K562 (cell line): ENCODE data around the gene MRPL11. TPM values are rescaled to one million over a fixed set of nuclear protein-coding genes. Genes with fewer than 3 reads are reported as not detected.

Source experiments
- ATAC-seq: fragments of 200-7000 bp; cut with Tn5 transposase; 3 replicates; pipeline ENCODE4 v1.9.1; 2020; ENCODE audit warnings: moderate library complexity
- Bru-seq: library from RNA; stranded (reverse); fragments of 400-500 nt; gene quantifications from one replicate; lab custom pipeline; 2021; lab: Mats Ljungman, UMichigan
- BruChase-seq, 2 experiments: library from RNA; stranded (reverse); fragments of 400-500 nt; gene quantifications; one replicate each; lab custom pipeline; 2021; lab: Mats Ljungman, UMichigan
- BruUV-seq: library from RNA; stranded (reverse); fragments of 400-500 nt; replicated peaks from 2 replicates; lab custom pipeline; 2021; lab: Mats Ljungman, UMichigan
- CTCF ChIA-PET: fragments of 300-600 bp; formaldehyde crosslinking; extraction: SDS; loops from one replicate; lab custom pipeline; 2021; ENCODE audit warnings: low intra/inter-chr PET ratio; lab: Yijun Ruan, JAX
- POLR2A ChIA-PET: fragments of 300-600, 350-650 bp; sonication (Branson Sonifier 250); formaldehyde crosslinking; extraction: SDS; loops from one replicate; lab custom pipeline; 2021; ENCODE audit warnings: antibody characterized with exemption, inconsistent platforms; lab: Yijun Ruan, JAX
- DNase-seq, 4 experiments: peaks; one replicate each; pipeline versions ENCODE4 v3.0.0 to v3.0.0-alpha.2; 2011 to 2018; ENCODE audit warnings: low spot score in 3 of 4, mixed read lengths in 3 of 4; ENCODE audit errors: extremely low read depth in 1 of 4
- FAIRE-seq: peaks from 2 replicates; lab custom pipeline; 2011; peaks lifted over from hg19 to GRCh38; lab: Jason Lieb, UNC
- H2AFZ ChIP-seq: 2 replicates; pipeline ENCODE4 v1.6.0; 2011; ENCODE audit warnings: low read depth, low read length, control low read depth, inconsistent platforms
- H3K27ac ChIP-seq: fragments of 200-600 bp; 3 replicates; pipeline ENCODE4 v1.8.0; 2011; ENCODE audit warnings: low read depth, mild to moderate bottlenecking, control low read depth, inconsistent platforms, low read length, moderate library complexity, mixed read lengths; ENCODE audit errors: extremely low read depth
- H3K27me3 ChIP-seq, 2 experiments: fragments of 300-600 bp in 1 of 2; 2 replicates in 1 of 2; 3 replicates in 1 of 2; pipeline versions ENCODE4 v1.6.0 to v1.8.0; 2011; ENCODE audit warnings: inconsistent platforms in 2 of 2, low read length in 2 of 2, mild to moderate bottlenecking in 1 of 2, mixed read lengths in 1 of 2, moderate library complexity in 1 of 2; ENCODE audit not compliant: control insufficient read depth in 2 of 2, insufficient read depth in 2 of 2
- H3K36me3 ChIP-seq: fragments of 300-600 bp; 3 replicates; pipeline ENCODE4 v1.8.0; 2011; ENCODE audit warnings: mild to moderate bottlenecking, low read length, inconsistent platforms; ENCODE audit not compliant: control insufficient read depth, insufficient read depth
- H3K4me1 ChIP-seq, 2 experiments: fragments of 200-600 bp in 1 of 2; replicated peaks in 1 of 2; 2 replicates in 1 of 2; 3 replicates in 1 of 2; pipeline versions ENCODE4 v1.5.1 to v1.8.0; 2011; ENCODE audit warnings: inconsistent platforms in 2 of 2, low read length in 2 of 2, mild to moderate bottlenecking in 1 of 2, mixed read lengths in 1 of 2, moderate library complexity in 1 of 2; ENCODE audit not compliant: control insufficient read depth in 2 of 2, insufficient read depth in 2 of 2
- H3K4me2 ChIP-seq: 2 replicates; pipeline ENCODE4 v1.6.1; 2011; ENCODE audit warnings: low read length, control low read depth, inconsistent platforms, mixed read lengths; ENCODE audit not compliant: insufficient read depth
- H3K4me3 ChIP-seq: fragments of 200-600 bp; sonication (generic), shearing (Covaris generic); 2 replicates; pipeline ENCODE4 v1.5.1; 2016; ENCODE audit warnings: control low read depth, inconsistent platforms
- H3K79me2 ChIP-seq: fragments of 200-600 bp; 3 replicates; pipeline ENCODE4 v1.8.0; 2011; ENCODE audit warnings: low read length, inconsistent platforms; ENCODE audit not compliant: control insufficient read depth, insufficient read depth
- H3K9ac ChIP-seq, 2 experiments: 2 replicates each; pipeline versions ENCODE4 v1.6.0 to v1.6.1; 2011; ENCODE audit warnings: low read depth in 2 of 2, low read length in 2 of 2, control low read depth in 1 of 2, inconsistent platforms in 1 of 2, mild to moderate bottlenecking in 1 of 2, mixed read lengths in 1 of 2; ENCODE audit not compliant: insufficient read depth in 1 of 2
- H3K9me1 ChIP-seq: one replicate; pipeline ENCODE4 v1.6.0; 2011; ENCODE audit warnings: inconsistent platforms, mild to moderate bottlenecking, low read length, moderate library complexity; ENCODE audit not compliant: control insufficient read depth, insufficient read depth
- H3K9me3 ChIP-seq: replicated peaks from 2 replicates; pipeline ENCODE4 v1.5.1; 2011; ENCODE audit warnings: low read depth, low read length, inconsistent platforms; ENCODE audit not compliant: control insufficient read depth, insufficient read depth
- H4K20me1 ChIP-seq: replicated peaks from 2 replicates; pipeline ENCODE4 v1.6.1; 2011; ENCODE audit warnings: low read length, inconsistent platforms, mixed read lengths; ENCODE audit not compliant: control insufficient read depth, insufficient read depth
- BCOR ChIP-seq: fragments of 450-650 bp; IDR thresholded peaks from 2 replicates; pipeline ENCODE4 v1.6.1; 2016
- CHD2 ChIP-seq: IDR thresholded peaks from 2 replicates; pipeline ENCODE4 v1.6.1; 2011; ENCODE audit warnings: low read depth, low read length
- HDAC8 ChIP-seq: fragments of 450-650 bp; IDR thresholded peaks from 2 replicates; pipeline ENCODE4 v1.6.1; 2016; ENCODE audit warnings: mild to moderate bottlenecking, missing genetic modification characterization, moderate library complexity, missing compliant biosample characterization
- LCOR ChIP-seq: sonication (generic); formaldehyde crosslinking; IDR thresholded peaks from 2 replicates; pipeline ENCODE4 v1.8.0; 2022; ENCODE audit warnings: mild to moderate bottlenecking, missing genetic modification reagents
- SIX5 ChIP-seq, 2 experiments: IDR thresholded peaks; 2 replicates each; pipeline ENCODE4 v1.6.1; 2011; ENCODE audit warnings: low read length in 2 of 2, borderline replicate concordance in 1 of 2, low read depth in 1 of 2, mild to moderate bottlenecking in 1 of 2, moderate library complexity in 1 of 2; ENCODE audit not compliant: insufficient read depth in 1 of 2
- ZC3H11A ChIP-seq: IDR thresholded peaks from 2 replicates; pipeline ENCODE4 v1.6.1; 2012; ENCODE audit warnings: low read depth, low read length, improper control_type of control experiment
- ZNF133 ChIP-seq: fragments of 250-450 bp; sonication (Bioruptor Pico); IDR thresholded peaks from 2 replicates; pipeline ENCODE4 v1.4.0; 2020; ENCODE audit warnings: mild to moderate bottlenecking
- ZNF79 ChIP-seq: fragments of 250-450 bp; sonication (Bioruptor Pico); IDR thresholded peaks from 2 replicates; pipeline ENCODE4 v1.4.0; 2020; ENCODE audit warnings: low read depth, mild to moderate bottlenecking, moderate library complexity
- WGBS: fragments of 100-300 bp; shearing (Covaris generic); methylation state at CpG from one replicate; pipeline ENCODE4 v1.1.6; 2016; ENCODE audit warnings: low coverage, mixed read lengths; ENCODE audit not compliant: insufficient coverage; ENCODE audit errors: missing lambda C conversion rate; 5-methylcytosine and 5-hydroxymethylcytosine counted together
- in situ Hi-C: fragments of 300-500 bp; cut with MboI; formaldehyde crosslinking; loops from 4 replicates; pipeline ENCODE4 v1.15.0; 2018; ENCODE audit warnings: inconsistent platforms, mixed read lengths
- intact Hi-C: fragments of 100-400 bp; cut with micrococcal nuclease; formaldehyde crosslinking; loops from 2 replicates; pipeline ENCODE4 v1.14.2; 2022
- long read RNA-seq, 3 experiments: library from polyadenylated mRNA in 2 of 3; library from RNA in 1 of 3; unstranded in 2 of 3; stranded (forward) in 1 of 3; transcript quantifications; one replicate each; pipeline ENCODE4 v2.0.0, GENCODE V29; 2019 to 2022
- polyA minus RNA-seq, 3 experiments: library from RNA; depleted of rRNA, polyadenylated mRNA; stranded (reverse); fragments of >200 nt; gene quantifications; 2 replicates each; pipeline ENCODE4 v1.2.3, GENCODE V29; 2011
- polyA plus RNA-seq, 8 experiments: library from polyadenylated mRNA; depleted of rRNA in 4 of 8; stranded (reverse) in 5 of 8; unstranded in 3 of 8; fragments of >200 nt; fragmentation: Nextera tagmentation in 2 of 8; fragmentation: Illumina TruSeq in 1 of 8; extraction: Ambion mirVana in 2 of 8; extraction: Trizol in 1 of 8; gene quantifications; 2 replicates each; pipeline versions ENCODE4 v1.2.1 to v1.2.3, GENCODE V29; 2011 to 2014; ENCODE audit warnings: inconsistent platforms in 1 of 8, missing spikeins in 1 of 8
- total RNA-seq, 7 experiments: library from RNA; depleted of rRNA in 6 of 7; stranded (reverse); fragments of >200 nt in 6 of 7; fragmentation: Illumina TruSeq in 2 of 7; extraction: Trizol in 2 of 7; gene quantifications; 2 replicates each; pipeline versions ENCODE4 v1.2.1 to v1.2.3, GENCODE V29; 2011 to 2021; ENCODE audit warnings: low replicate concordance in 1 of 7
- TF ChIP-seq, protein P1 (sequence below): fragments of 200-800 bp; sonication (Bioruptor generic); IDR thresholded peaks from 2 replicates; pipeline ENCODE4 v1.6.1; 2017; ENCODE audit warnings: missing genetic modification characterization, missing compliant biosample characterization

MRPL11 gene
- 9.4 and 12.2 TPM in 2 replicates for total RNA-seq (2011; cell fraction: chromatin; rRNA removed; ENCODE audit: low replicate concordance)
- 16.2 and 19.7 TPM in 2 replicates for total RNA-seq (2011; cell fraction: nucleolus; rRNA removed)
- total RNA-seq (2011; cell fraction: nucleoplasm; rRNA removed) = 14.8 and 21.9 TPM in 2 replicates
- total RNA-seq (2014; rRNA removed) (135 and 148 TPM in 2 replicates), total RNA-seq (2014; rRNA removed; fragmentation: Illumina TruSeq; extraction: Trizol) (75.0 and 81.4 TPM in 2 replicates), total RNA-seq (2015; rRNA removed; fragmentation: Illumina TruSeq; extraction: Trizol) (88.3 and 91.2 TPM in 2 replicates), total RNA-seq (2021) (133 and 148 TPM in 2 replicates), polyA plus RNA-seq (2011; rRNA removed) (97.6 and 100 TPM in 2 replicates), polyA plus RNA-seq (2014; fragmentation: Illumina TruSeq; extraction: Trizol) (91.9 and 103 TPM in 2 replicates), polyA plus RNA-seq (2014; fragmentation: Nextera tagmentation; extraction: Ambion mirVana) (10 to 100 TPM; 33.0 to 43.5 TPM), polyA plus RNA-seq (2014; rRNA removed) (173 and 208 TPM in 2 replicates), polyA minus RNA-seq (2011; rRNA and poly(A)+ RNA removed) (34.7 and 39.4 TPM in 2 replicates), Bru-seq, nascent RNA (percentile 89 among the genes with signal in this experiment), BruChase-seq, experiment 1, labeled RNA remaining after a 2-hour chase (percentile 82 among the genes with signal in this experiment), BruChase-seq, experiment 2, labeled RNA remaining after a 6-hour chase (percentile 86 among the genes with signal in this experiment)
- 83.4 and 86.1 TPM in 2 replicates for polyA plus RNA-seq (2011; cell fraction: cytosol; rRNA removed)
- 50.6 and 52.0 TPM in 2 replicates for polyA plus RNA-seq (2011; cell fraction: nucleus; rRNA removed)
- 95.1 and 124 TPM in 2 replicates for polyA plus RNA-seq (2012)
- 22.9 and 23.3 TPM in 2 replicates for polyA minus RNA-seq (2011; cell fraction: cytosol; rRNA and poly(A)+ RNA removed)
- polyA minus RNA-seq (2011; cell fraction: nucleus; rRNA and poly(A)+ RNA removed) = 3.2 and 6.6 TPM in 2 replicates
- long read RNA-seq, experiment 1, transcript MRPL11-203 (5 exons, 1,527 nt) = minor isoform, 8 of 200 reads
- long read RNA-seq, experiment 1, transcript MRPL11-201 (5 exons, 1,605 nt) = major isoform, 96 of 200 reads
- long read RNA-seq, experiment 1, partial matches to known transcripts = 56 of 200 reads
- long read RNA-seq, experiment 1, other reads (novel, unspliced or antisense) = 39 of 200 reads
- long read RNA-seq, experiment 2, transcript MRPL11-201 (5 exons, 1,605 nt) = major isoform, 134 of 181 reads
- long read RNA-seq, experiment 2, transcript MRPL11-203 (5 exons, 1,527 nt) = minor isoform, 20 of 181 reads
- long read RNA-seq, experiment 2, partial matches to known transcripts = 12 of 181 reads
- long read RNA-seq, experiment 2, other reads (novel, unspliced or antisense) = 14 of 181 reads
- long read RNA-seq, experiment 3, transcript MRPL11-201 (5 exons, 1,605 nt) = major isoform, 88 of 106 reads
- long read RNA-seq, experiment 3, transcript MRPL11-203 (5 exons, 1,527 nt) = minor isoform, 9 of 106 reads
- long read RNA-seq, experiment 3, partial matches to known transcripts = 0 of 106 reads
- long read RNA-seq, experiment 3, other reads (novel, unspliced or antisense) = 7 of 106 reads

- in situ Hi-C loops (no loop called here), intact Hi-C loops (loop anchor here (1.0 to 5.0 kb wide), 2 partner anchors 42 to 239 kb away; partner anchors contain the start of genes DPP3 and RBM4B)
- peak within 1 kb of the TSS; percentile 86 for H3K4me3 ChIP-seq
- WGBS = 3% methylated on average over 43 of the region's 45 CpGs
- H4K20me1 ChIP-seq = no peaks in the 10 kb centered on the region
- H3K27ac ChIP-seq = peak within 1 kb of the TSS; percentile 89
- BruUV-seq = no TSS peak
- H2AFZ ChIP-seq = peak within 1 kb of the TSS; percentile 97
- peak; percentile 100 for FAIRE-seq
- peak; percentile 93 to 96 (median 95) for DNase-seq
- H3K9ac ChIP-seq = peak within 1 kb of the TSS; percentile 77 to 93
- H3K9me3 ChIP-seq = no peaks in the 10 kb centered on the region
- CTCF ChIA-PET = interaction anchor here (0.6 to 2.1 kb wide), 9 partner anchors 21 to 240 kb away, joined by 3 to 21 read pairs (median 4); no protein-coding TSS in a partner anchor
- H3K79me2 ChIP-seq = peaks cover 16% of the 10 kb centered on the region
- peaks cover 26% of the 10 kb centered on the region for H3K36me3 ChIP-seq
- peaks cover 0 to 10% of the 10 kb centered on the region in 2 experiments; a peak in 2 of 5 replicates for H3K27me3 ChIP-seq
- H3K9me1 ChIP-seq = no peaks in the 10 kb centered on the region
- peaks cover 3 to 12% of the 10 kb centered on the region in 2 experiments; a peak in 3 of 5 replicates for H3K4me1 ChIP-seq
- peak; percentile 99 for ATAC-seq
- peak within 1 kb of the TSS; percentile 92 for H3K4me2 ChIP-seq
- POLR2A ChIA-PET = interaction anchor here (0.6 to 1.9 kb wide), 13 partner anchors 8 to 775 kb away, joined by 3 to 9 read pairs (median 3); partner anchors contain the start of genes DPP3 and PELI3
- TF ChIP-seq HDAC8 = 0 out of 2 replicates have a peak, but pooled peaks have one; percentile 67
- TF ChIP-seq, protein P1, sequence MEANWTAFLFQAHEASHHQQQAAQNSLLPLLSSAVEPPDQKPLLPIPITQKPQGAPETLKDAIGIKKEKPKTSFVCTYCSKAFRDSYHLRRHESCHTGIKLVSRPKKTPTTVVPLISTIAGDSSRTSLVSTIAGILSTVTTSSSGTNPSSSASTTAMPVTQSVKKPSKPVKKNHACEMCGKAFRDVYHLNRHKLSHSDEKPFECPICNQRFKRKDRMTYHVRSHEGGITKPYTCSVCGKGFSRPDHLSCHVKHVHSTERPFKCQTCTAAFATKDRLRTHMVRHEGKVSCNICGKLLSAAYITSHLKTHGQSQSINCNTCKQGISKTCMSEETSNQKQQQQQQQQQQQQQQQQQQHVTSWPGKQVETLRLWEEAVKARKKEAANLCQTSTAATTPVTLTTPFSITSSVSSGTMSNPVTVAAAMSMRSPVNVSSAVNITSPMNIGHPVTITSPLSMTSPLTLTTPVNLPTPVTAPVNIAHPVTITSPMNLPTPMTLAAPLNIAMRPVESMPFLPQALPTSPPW (CRISPR knock-in tag) = peak; percentile 55
- no peak for TF ChIP-seq ZC3H11A
- no peak for TF ChIP-seq CHD2
- TF ChIP-seq LCOR (CRISPR knock-in tag) = peak; percentile 70; the same call in 1 of the 2 replicates
- peak; percentile 97 for TF ChIP-seq BCOR
- no peak for TF ChIP-seq ZNF79
- peak; percentile 74 to 90; a peak in 3 of 4 replicates for TF ChIP-seq SIX5 (IDR thresholded peaks at IDR 0.05; ENCODE audit: borderline replicate concordance in 1 of 2, insufficient read depth in 1 of 2, low read depth in 1 of 2, low read length in 2 of 2)
- TF ChIP-seq ZNF133 (CRISPR knock-in tag) = no peak
These were observed at the start of gene MRPL11 for GRCh38 chr11:66438504-66439466. TSS of gene MRPL11 (minus strand) at chr11:66438848. CDS start at chr11:66438754, 94 bp downstream.
